ENCODE data around the gene CAND2. TPM values are rescaled to one million over a fixed set of nuclear protein-coding genes. Genes with fewer than 3 reads are reported as not detected.
"Not testable (repeated sequence)": the region's sequence is repeated elsewhere in the genome, so short reads cannot be mapped to it uniquely, and the experiment has no call there.

CAND2 gene
- total RNA-seq, 1 donor from 2014 or later = 69.2 TPM

GRCh38 chr3:12840591-12841148 is 44.2 kb downstream of the CAND2 start:
- intact Hi-C loops (cut with micrococcal nuclease) = no loop called here
- DNase-seq (no peak), ATAC-seq (peak; percentile 52)

- intact Hi-C loops (cut with micrococcal nuclease) = no loop called here
- peak; percentile 96 for ATAC-seq
- peak; percentile 90 for DNase-seq
Measured at GRCh38 chr3:12841149-12841969, 44.9 kb downstream of the CAND2 start, which contains the start of gene RPL32. TSS of gene RPL32 (minus strand) at chr3:12841565. CDS start at chr3:12840237, 1,328 bp downstream.

GRCh38 chr3:12841970-12842328 is 45.5 kb downstream of the CAND2 start:
- intact Hi-C loops (cut with micrococcal nuclease) = no loop called here
- DNase-seq (no peak), ATAC-seq (no peak)

- DNase-seq (no peak), ATAC-seq (no peak)
- intact Hi-C loops (cut with micrococcal nuclease) = no loop called here
Measured at GRCh38 chr3:12842469-12842868, 46.0 kb downstream of the CAND2 start.

- intact Hi-C loops (cut with micrococcal nuclease) = no loop called here
- DNase-seq (no peak), ATAC-seq (no peak)
Measured at GRCh38 chr3:12845811-12846210, 49.3 kb downstream of the CAND2 start.

GRCh38 chr3:12852201-12852600 is 55.7 kb downstream of the CAND2 start:
- DNase-seq (no peak), ATAC-seq (no peak)
- intact Hi-C loops (cut with micrococcal nuclease) = no loop called here

- DNase-seq; ATAC-seq; intact Hi-C loops (cut with micrococcal nuclease): not testable (repeated sequence)
Measured at GRCh38 chr3:12853847-12854246, 57.4 kb downstream of the CAND2 start.

- intact Hi-C loops (cut with micrococcal nuclease) = no loop called here
- DNase-seq (no peak), ATAC-seq (no peak)
Measured at GRCh38 chr3:12854565-12854964, 58.1 kb downstream of the CAND2 start.

GRCh38 chr3:12856626-12857025 is 60.1 kb downstream of the CAND2 start:
- intact Hi-C loops (cut with micrococcal nuclease) = no loop called here
- DNase-seq (no peak), ATAC-seq (no peak)

GRCh38 chr3:12859840-12860239 is 63.4 kb downstream of the CAND2 start:
- DNase-seq = no peak
- ATAC-seq = no peak
- intact Hi-C loops (cut with micrococcal nuclease) = no loop called here

GRCh38 chr3:12861611-12862010 is 65.1 kb downstream of the CAND2 start:
- ATAC-seq = no peak
- no peak for DNase-seq
- intact Hi-C loops (cut with micrococcal nuclease) = no loop called here

GRCh38 chr3:12862387-12862786 is 65.9 kb downstream of the CAND2 start:
- no peak for DNase-seq
- no peak for ATAC-seq
- intact Hi-C loops (cut with micrococcal nuclease) = no loop called here

GRCh38 chr3:12865271-12865670 is 68.8 kb downstream of the CAND2 start:
- DNase-seq (no peak), ATAC-seq (no peak)
- intact Hi-C loops (cut with micrococcal nuclease) = no loop called here

- intact Hi-C loops (cut with micrococcal nuclease) = no loop called here
- no peak for ATAC-seq
- DNase-seq = no peak
Measured at GRCh38 chr3:12866836-12867235, 70.4 kb downstream of the CAND2 start.

GRCh38 chr3:12868039-12869034 is 71.9 kb downstream of the CAND2 start:
- ATAC-seq (peak; percentile 96), DNase-seq (peak; percentile 90)
- intact Hi-C loops (cut with micrococcal nuclease) = no loop called here

GRCh38 chr3:12869035-12869621 is 72.6 kb downstream of the CAND2 start:
- peak; percentile 77 for ATAC-seq
- intact Hi-C loops (cut with micrococcal nuclease) = no loop called here
- DNase-seq = peak; percentile 71

- DNase-seq (peak; percentile 65), ATAC-seq (no peak)
- intact Hi-C loops (cut with micrococcal nuclease) = no loop called here
Measured at GRCh38 chr3:12870942-12871341, 74.5 kb downstream of the CAND2 start.

GRCh38 chr3:12871404-12871983 is 75.0 kb downstream of the CAND2 start:
- intact Hi-C loops (cut with micrococcal nuclease) = no loop called here
- ATAC-seq (no peak), DNase-seq (no peak)
